VCaP (cell line): Measurements from ENCODE around the gene CRYL1.

Experiments used
- H3K27ac ChIP-seq: fragments of 450-650 bp; 2 replicates; pipeline ENCODE4 v1.5.1; 2017
- TF ChIP-seq, protein P1 (sequence below): fragments of 450-650 bp; conservative IDR thresholded peaks from 2 replicates; pipeline ENCODE4 v1.5.1; 2017; ENCODE audit warnings: mild to moderate bottlenecking, moderate library complexity

CRYL1 gene

DNA sequence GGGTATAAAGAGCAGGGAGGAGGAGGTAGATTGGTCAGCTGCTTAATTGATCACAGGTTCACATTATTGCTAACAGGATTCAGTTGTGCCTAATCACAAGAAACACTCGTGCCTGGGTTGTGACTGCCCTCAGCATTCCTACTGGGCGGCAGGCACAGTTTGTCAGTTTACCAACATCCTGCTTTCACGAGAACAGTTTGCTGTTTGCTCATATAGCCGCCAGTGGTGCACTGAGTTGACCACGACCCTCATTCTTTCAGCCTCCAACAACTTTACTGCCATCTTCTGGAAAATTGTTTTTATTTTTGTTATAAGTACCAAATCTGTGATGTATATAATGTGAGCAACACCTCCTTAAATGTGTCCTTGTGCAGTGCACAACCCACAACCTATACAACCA is 25.1 kb upstream of the CRYL1 start:
- TF ChIP-seq, protein P1, sequence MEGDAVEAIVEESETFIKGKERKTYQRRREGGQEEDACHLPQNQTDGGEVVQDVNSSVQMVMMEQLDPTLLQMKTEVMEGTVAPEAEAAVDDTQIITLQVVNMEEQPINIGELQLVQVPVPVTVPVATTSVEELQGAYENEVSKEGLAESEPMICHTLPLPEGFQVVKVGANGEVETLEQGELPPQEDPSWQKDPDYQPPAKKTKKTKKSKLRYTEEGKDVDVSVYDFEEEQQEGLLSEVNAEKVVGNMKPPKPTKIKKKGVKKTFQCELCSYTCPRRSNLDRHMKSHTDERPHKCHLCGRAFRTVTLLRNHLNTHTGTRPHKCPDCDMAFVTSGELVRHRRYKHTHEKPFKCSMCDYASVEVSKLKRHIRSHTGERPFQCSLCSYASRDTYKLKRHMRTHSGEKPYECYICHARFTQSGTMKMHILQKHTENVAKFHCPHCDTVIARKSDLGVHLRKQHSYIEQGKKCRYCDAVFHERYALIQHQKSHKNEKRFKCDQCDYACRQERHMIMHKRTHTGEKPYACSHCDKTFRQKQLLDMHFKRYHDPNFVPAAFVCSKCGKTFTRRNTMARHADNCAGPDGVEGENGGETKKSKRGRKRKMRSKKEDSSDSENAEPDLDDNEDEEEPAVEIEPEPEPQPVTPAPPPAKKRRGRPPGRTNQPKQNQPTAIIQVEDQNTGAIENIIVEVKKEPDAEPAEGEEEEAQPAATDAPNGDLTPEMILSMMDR, result no peak
- H3K27ac ChIP-seq, result no peak overlapping the region

DNA sequence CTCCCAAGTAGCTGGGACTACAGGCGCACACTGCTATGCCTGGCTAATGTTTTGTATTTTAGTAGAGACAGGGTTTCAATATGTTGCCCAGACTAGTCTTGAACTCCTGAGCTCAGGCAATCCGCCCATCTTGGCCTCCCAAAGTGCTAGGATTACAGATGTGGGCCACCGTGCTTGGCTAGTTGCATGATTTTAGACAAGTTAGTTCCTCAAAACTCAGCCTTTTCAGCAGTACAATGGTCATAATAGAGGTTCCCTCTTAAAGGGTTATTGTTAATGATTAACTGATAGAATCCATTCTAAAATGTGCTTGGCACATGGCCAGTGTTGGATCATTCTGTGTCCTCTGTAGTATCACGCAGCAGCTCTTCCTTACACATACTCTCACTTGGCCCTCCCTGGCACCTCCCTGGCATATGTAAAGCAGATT is 21.8 kb upstream of the CRYL1 start:
- TF ChIP-seq, protein P1, result no peak
- peak overlapping the region; percentile 58 for H3K27ac ChIP-seq

DNA sequence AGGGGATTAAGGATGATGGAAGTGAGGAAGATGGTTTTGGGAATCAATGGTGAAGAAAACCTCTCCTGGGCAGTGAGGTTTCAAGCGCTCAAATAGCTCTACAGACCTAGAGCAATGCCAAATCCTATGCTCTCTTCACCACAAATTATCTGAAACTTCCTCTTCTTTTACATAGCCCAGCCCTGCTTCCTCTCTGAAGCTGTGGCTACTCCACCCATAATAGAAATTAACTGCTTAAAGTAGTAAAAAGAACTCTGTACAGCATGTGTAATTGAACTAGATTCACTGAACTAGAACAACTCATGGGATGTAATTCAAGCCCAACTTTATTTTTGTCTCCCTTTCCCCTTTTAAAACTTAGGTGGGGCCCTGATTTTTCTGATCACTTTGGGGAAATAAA is 20.9 kb upstream of the CRYL1 start:
- peak overlapping the region; percentile 58; the same call in 1 of the 2 replicates for H3K27ac ChIP-seq
- TF ChIP-seq, protein P1, result no peak

DNA sequence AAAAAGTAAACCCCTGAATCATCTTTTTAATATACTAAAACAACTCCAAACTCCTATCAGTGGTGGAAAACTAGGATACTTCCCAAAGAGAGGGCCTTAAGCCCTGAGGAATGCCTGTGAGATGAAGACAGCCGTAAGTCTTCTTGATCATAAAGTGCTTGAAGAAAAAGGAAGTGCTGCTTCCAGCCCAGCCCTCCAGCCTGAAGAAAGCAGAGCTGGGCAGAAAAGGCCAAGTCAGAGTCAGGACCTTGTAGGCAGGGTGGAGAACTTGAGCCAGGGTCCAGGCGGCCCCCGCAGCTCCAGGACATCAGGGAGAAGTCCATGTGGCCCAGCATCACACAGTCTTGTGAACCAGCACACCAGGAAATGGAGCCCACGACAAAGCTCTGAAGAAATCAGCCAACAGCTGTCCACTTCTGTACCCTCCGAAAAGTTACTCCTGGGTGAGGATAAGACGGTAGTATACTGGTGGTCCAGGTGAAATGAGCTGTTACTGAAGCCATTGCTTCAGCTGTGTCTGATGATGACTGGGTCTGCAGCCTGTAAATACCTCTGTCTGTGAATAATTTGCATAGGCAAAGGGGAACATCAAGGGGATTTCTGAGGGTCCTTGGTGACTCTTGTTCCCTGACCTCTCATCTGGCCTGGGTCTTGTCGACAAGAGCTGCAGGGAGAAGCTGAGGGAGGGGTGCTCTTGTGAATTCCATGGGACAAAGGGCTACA is 18.7 kb upstream of the CRYL1 start:
- H3K27ac ChIP-seq, result no peak overlapping the region
- TF ChIP-seq, protein P1, result no peak

DNA sequence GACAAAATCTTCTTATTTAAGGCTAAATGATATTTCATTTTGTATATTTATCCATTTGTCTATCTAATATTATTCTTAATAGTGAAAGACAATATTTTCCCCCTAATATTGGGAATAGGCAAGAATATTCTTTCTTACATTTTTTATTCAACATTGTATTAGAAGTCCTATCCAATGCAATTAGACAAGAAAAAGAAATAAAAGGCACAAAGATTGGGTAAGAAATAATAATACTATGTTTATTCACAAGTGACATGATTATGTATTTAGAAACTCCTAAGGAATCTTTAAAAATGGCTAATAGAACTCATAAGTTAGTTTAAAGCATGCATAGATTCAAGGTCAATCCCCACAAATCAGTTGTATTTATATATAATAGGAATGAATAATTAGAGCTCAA is 11.3 kb upstream of the CRYL1 start:
- TF ChIP-seq, protein P1, result no peak
- no peak overlapping the region for H3K27ac ChIP-seq

DNA sequence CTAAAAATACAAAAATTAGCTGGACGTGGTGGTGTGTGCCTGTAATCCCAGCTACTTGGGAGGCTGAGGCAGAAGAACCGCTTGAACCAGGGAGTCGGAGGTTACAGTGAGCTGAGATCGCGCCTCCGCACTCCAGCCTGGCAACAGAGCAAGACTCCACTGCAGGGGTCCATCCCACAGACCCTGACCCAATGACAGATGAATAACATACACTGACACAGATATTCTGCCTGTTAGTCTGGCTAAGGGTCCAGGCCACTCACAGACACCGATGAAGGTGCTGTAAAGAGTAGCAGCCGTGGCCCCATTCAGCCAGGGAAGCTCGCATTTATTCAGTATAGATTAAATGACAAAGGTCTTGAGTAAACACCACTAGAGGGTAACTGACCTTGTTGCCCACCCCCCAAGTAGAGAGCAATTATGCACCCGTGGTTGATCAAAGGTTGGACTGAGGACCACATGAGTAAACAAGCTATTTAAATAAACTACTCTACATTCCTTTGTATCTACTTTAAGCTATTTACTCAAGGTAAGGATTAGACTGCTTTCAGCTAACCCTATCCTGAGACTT is 8.5 kb upstream of the CRYL1 start:
- TF ChIP-seq, protein P1, result no peak

DNA sequence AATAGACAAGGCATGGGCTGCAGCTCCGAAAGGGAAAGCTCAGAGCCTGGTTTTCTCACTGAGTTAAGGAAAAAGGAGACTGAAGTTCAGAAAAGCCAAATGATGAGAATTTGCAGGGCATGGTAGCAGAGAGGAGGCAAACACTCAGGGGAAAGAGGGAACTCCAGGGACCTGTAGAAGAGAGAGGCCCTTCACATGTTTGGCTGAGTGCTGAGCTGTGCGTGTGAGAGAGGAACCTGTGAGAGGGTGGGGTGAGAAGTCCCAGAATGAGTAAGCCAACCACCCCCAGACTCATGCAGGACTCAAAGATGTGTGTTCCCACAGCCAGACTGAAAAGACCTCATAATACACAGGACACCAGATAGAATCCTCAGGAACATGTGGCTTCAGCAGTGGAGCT is 2.8 kb upstream of the CRYL1 start:
- H3K27ac ChIP-seq, result no peak overlapping the region
- TF ChIP-seq, protein P1, result no peak

More for the DNA sequence above, 8.5 kb upstream of the CRYL1 start:
- no peak overlapping the region for H3K27ac ChIP-seq
